HG03469 (cell line): ENCODE measurements around the gene KIAA1958.

Source experiments
- ATAC-seq: cut with Tn5 transposase; IDR thresholded peaks from one replicate; pipeline ENCODE4 v1.9.1; 2021; ENCODE audit warnings: mild to moderate bottlenecking, moderate library complexity, moderate number of reproducible peaks; ENCODE audit not compliant: unreplicated experiment

Gene KIAA1958

GRCh38 chr9:112486221-112487007 lies at the start of gene KIAA1958:
Gene KIAA1958 (plus strand): TSS chr9:112486827. CDS start chr9:112574081, 87,254 bp downstream.
- peak; percentile 88 for ATAC-seq

DNA sequence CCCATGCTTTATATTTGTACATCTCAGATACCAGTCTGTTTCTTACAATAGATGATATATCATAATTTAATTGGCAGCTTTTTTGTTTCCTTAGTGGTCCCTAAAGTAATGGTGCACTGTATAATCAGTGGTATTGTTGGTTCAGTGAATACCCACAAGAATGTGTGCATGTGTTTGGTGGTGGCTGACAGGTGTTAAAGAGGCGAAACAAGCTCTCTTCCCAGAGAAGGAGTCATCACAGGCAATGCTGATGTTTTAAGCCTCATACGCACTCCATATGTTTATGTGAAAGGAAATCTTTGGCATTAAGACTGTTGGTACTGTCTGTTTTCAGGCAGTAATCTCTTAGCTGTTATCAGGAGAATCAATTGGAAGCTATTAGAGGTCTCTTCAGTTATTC lies 49.2 kb upstream of the KIAA1958 start:
- no peak for ATAC-seq

DNA sequence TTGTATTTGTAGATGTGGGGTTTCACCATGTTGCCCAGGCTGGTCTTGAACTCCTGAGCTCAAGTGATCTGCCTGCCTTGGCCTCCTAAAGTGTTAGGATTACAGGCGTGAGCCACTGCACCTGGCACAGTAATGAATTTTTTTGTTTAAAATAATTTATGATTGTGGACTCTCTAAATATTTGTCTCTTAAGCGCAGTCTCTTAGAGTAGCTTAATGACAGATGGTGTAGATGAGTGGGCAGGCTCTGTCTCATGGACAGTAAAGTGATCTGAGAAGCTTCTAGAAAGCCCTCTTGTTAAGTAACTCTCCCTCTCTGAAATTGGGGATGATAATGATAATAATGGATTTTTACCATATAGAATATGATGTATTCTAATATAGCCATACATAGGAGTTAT lies 47.5 kb upstream of the KIAA1958 start:
- ATAC-seq, result no peak

GRCh38 chr9:112439825-112440224 lies 46.8 kb upstream of the KIAA1958 start:
- ATAC-seq, result no peak

DNA sequence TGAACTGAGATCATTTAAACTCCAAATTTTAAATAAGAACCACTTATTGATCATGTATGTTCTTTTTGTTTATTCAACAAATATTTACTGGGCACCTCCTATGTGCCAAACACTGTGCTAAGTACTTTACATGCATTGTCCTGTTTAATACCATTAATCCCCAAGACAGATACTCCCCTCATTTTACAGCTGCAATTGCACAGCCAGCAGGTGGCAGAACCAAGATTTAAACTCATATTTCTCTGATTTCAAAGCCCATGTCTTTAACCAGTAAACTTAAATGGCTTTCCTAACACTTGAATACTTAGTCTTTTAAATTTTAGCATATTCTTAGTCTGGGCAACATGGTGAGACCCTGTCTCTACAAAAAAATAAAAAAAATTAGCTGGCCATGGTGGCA lies 43.4 kb upstream of the KIAA1958 start:
- no peak for ATAC-seq

DNA sequence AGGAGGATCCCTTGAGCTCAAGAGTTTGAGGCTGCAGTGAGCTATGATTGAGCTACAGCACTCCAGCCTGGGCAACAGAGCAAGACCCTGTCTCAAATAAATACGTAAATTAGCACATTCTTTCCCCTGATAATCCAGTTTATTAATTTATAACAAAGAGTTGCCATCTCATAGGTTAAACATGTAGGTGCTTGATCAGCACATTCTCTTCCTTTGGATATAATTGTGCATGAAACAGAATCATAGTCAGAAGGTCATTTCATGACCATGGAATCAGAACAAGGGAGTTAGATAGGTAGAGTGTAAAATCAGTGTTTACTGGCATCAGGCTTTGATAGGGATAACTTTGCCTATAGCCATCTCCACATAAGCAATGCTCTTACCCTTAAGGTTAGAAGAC lies 43.0 kb upstream of the KIAA1958 start:
- ATAC-seq, result no peak

DNA sequence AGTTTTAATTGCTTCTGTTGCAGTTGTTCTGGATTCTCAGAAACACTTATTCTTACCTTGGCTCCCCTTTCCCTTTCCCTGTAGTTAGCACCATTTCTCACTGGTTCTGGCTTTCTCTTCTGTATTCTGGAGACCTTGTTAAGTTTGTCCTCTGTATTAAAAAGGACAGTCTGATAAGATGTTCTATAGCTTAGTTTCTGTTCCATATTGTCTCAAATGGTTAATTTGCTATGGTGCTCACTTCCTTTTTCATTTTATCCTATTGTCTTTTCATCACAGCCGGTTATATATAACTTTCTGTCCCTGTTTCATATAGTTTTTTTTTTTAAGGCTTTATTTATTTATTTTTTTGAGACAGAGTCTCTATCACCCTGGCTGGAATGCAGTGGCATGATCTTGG lies 41.4 kb upstream of the KIAA1958 start:
- ATAC-seq, result no peak

- no peak for ATAC-seq
These were observed 40.5 kb upstream of the KIAA1958 start for GRCh38 chr9:112446080-112446479.

- no peak for ATAC-seq
These were observed 40.1 kb upstream of the KIAA1958 start for GRCh38 chr9:112446526-112446925.

GRCh38 chr9:112447283-112447761 lies 39.3 kb upstream of the KIAA1958 start:
- peak; percentile 38 for ATAC-seq

- no peak for ATAC-seq
These were observed 23.8 kb upstream of the KIAA1958 start for GRCh38 chr9:112462855-112463254.

GRCh38 chr9:112465352-112465751 lies 21.3 kb upstream of the KIAA1958 start:
- no peak for ATAC-seq

DNA sequence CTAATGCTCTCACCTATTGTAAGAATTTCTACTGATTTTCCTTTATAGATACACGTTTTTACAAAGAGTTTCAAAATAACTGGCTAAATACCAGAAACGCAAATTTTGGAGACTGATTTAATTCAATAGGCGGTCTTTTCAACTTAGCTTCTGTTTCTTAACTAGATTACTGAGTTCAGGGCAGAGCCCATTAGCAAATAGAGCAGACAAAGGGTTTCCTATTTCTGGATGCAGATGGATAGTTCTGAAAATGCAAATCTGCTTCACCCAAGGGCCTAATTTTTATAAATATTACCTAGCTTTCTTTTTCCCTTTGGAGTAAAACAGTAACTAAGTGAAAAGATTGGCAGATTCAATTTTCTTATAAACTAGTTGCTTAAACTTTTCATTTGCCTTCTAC lies 13.6 kb upstream of the KIAA1958 start:
- no peak for ATAC-seq

DNA sequence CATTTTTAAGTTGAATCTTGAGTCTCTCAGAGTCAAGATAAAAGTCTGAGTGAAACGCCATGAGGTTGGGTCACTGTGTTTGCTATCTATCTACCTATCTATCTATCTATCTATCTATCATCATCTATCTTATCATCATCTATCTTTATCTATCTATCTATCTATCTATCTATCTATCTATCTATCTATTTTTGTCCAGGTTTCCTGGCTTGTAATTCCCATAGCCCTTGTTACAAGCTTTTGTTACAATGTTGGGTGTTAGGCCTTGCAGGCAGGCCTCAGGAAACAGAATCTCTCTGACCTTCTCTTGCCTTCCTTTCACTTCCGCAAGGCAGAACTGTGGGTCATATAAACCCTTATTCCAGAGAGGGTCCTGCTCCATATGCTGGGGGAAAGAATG lies 12.6 kb upstream of the KIAA1958 start:
- no peak for ATAC-seq

DNA sequence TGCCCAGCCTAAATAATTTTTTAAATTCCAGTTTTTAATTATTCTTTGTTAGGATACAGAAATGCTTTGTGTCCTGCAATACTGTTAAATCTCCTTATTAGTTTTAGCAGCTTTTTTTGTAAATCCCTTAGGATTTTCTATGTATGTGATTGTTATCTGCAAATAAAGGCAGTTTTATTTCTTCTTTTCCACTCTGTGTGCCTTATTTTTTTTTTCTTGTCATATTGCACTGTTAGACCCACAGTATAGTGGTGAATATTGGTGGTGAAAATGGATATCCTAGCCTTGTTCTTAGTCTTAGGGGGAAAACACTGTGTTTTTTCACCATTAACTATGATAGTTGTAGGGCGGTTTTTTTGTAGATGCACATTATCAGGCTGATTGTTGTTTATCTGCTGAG lies 11.3 kb upstream of the KIAA1958 start:
- ATAC-seq, result no peak

- no peak for ATAC-seq
These were observed 9.3 kb upstream of the KIAA1958 start for GRCh38 chr9:112477330-112477729.

GRCh38 chr9:112479221-112479620 lies 7.4 kb upstream of the KIAA1958 start:
- ATAC-seq, result no peak

DNA sequence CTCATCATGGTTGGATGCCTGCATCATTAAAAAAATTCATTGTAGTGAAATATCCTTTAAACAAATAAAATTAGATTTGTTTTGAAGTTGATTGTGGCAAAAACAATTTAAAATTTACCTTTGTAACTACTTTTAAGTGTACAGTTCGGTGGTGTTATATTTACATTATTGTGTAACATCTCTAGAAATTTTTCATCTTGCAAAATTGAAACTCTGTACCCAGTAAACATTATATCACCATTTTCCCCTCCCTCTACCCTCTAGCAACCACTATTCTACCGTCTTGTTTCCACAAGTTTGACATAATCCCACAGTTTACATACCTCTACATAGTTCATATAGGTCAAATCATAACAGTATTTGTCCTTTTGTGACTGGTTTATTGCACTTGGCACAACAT lies 2.0 kb upstream of the KIAA1958 start:
- ATAC-seq, result no peak

GRCh38 chr9:112485574-112485973 lies 1.1 kb upstream of the KIAA1958 start:
- no peak for ATAC-seq

GRCh38 chr9:112487008-112487798 lies 576 bp downstream of the KIAA1958 start:
- ATAC-seq, result peak; percentile 28

DNA sequence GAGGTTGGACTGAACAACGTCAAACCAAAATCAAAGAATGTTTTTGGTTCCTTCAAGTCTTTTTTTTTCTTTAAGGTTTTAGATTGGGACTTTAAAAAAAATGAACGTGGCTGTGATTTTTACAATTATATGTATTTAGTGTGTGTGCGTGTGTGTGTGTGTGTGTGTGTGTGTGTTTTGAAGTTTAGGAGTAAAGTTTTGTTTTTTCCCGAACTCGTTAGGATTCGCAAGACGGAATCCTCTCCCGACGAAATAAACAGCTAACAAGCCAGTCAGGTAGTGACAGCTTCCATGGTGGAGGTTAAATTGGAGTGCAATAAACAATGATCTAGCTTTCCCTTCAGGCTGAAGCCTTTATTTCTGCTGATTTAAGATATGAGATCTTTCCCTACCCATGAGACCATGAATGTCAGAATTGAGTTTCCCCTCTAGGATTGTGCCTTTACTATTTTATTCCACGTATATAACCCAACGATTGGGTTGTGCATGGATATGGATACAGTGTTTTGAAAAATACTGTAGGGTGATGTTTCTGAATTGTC lies 1.2 kb downstream of the KIAA1958 start:
- no peak for ATAC-seq
